Skin of body (tissue), 2 donors: ENCODE data around the gene ACAD11. TPM values are rescaled to one million over a fixed set of nuclear protein-coding genes. Genes with fewer than 3 reads are reported as not detected.
"Not testable (repeated sequence)": the region's sequence is repeated elsewhere in the genome, so short reads cannot be mapped to it uniquely, and the experiment has no call there.

Experiments used
- DNase-seq: peaks from one replicate; lab custom pipeline; 2025; lab: John Stamatoyannopoulos, UW
- total RNA-seq: library from RNA; depleted of rRNA; stranded (reverse); fragments of >200 nt; gene quantifications from one replicate; pipeline ENCODE4 v1.2.3, GENCODE V29; 2014

ACAD11 gene
- total RNA-seq, 1 donor from 2014 or later: 40.4 TPM

GRCh38 chr3:132606085-132606484 is 53.5 kb downstream of the ACAD11 start:
- DNase-seq: peak; percentile 77

- DNase-seq: no peak
Observed at GRCh38 chr3:132605374-132605792, 54.2 kb downstream of the ACAD11 start.

GRCh38 chr3:132600614-132601013 is 59.0 kb downstream of the ACAD11 start:
- DNase-seq: not testable (repeated sequence)

GRCh38 chr3:132598181-132598580 is 61.4 kb downstream of the ACAD11 start:
- no peak for DNase-seq

- DNase-seq: no peak
Observed at GRCh38 chr3:132597660-132598059, 61.9 kb downstream of the ACAD11 start.

GRCh38 chr3:132596816-132597433 is 62.7 kb downstream of the ACAD11 start, which contains the start of gene ACKR4:
Gene ACKR4 (plus strand): TSS chr3:132597270. CDS start chr3:132600398, 3,128 bp downstream.
- DNase-seq: no peak

GRCh38 chr3:132596326-132596725 is 63.3 kb downstream of the ACAD11 start:
- DNase-seq: no peak

GRCh38 chr3:132595014-132595413 is 64.6 kb downstream of the ACAD11 start:
- no peak for DNase-seq

GRCh38 chr3:132594498-132594897 is 65.1 kb downstream of the ACAD11 start:
- no peak for DNase-seq

GRCh38 chr3:132593947-132594323 is 65.7 kb downstream of the ACAD11 start:
- DNase-seq: peak; percentile 59

- DNase-seq: peak; percentile 80
Observed at GRCh38 chr3:132593241-132593946, 66.2 kb downstream of the ACAD11 start.

- DNase-seq: peak; percentile 69
Observed at GRCh38 chr3:132592216-132592615, 67.4 kb downstream of the ACAD11 start.

GRCh38 chr3:132587401-132587800 is 72.2 kb downstream of the ACAD11 start:
- no peak for DNase-seq

- peak; percentile 96 for DNase-seq
Observed at GRCh38 chr3:132573797-132574211, 85.8 kb downstream of the ACAD11 start.

- peak; percentile 27 for DNase-seq
Observed at GRCh38 chr3:132570016-132570415, 89.6 kb downstream of the ACAD11 start.

- peak; percentile 83 for DNase-seq
Observed at GRCh38 chr3:132569580-132569979, 90.0 kb downstream of the ACAD11 start.

GRCh38 chr3:132569153-132569552 is 90.5 kb downstream of the ACAD11 start:
- DNase-seq: peak; percentile 84

- no peak for DNase-seq
Observed at GRCh38 chr3:132568422-132568821, 91.2 kb downstream of the ACAD11 start.

- DNase-seq: no peak
Observed at GRCh38 chr3:132564070-132564465, 95.5 kb downstream of the ACAD11 start.

- DNase-seq: peak; percentile 95
Observed at GRCh38 chr3:132563420-132564069, 96.1 kb downstream of the ACAD11 start.

- DNase-seq: no peak
Observed at GRCh38 chr3:132561003-132561402, 98.6 kb downstream of the ACAD11 start.

- DNase-seq: peak; percentile 89
Observed at GRCh38 chr3:132556508-132557159, 103.0 kb downstream of the ACAD11 start.
